ENCODE measurements around the gene INO80B. TPM values are rescaled to one million over a fixed set of nuclear protein-coding genes. Genes with fewer than 3 reads are reported as not detected.

INO80B gene
- total RNA-seq, 1 donor from 2014 or later, result 24.3 TPM

DNA sequence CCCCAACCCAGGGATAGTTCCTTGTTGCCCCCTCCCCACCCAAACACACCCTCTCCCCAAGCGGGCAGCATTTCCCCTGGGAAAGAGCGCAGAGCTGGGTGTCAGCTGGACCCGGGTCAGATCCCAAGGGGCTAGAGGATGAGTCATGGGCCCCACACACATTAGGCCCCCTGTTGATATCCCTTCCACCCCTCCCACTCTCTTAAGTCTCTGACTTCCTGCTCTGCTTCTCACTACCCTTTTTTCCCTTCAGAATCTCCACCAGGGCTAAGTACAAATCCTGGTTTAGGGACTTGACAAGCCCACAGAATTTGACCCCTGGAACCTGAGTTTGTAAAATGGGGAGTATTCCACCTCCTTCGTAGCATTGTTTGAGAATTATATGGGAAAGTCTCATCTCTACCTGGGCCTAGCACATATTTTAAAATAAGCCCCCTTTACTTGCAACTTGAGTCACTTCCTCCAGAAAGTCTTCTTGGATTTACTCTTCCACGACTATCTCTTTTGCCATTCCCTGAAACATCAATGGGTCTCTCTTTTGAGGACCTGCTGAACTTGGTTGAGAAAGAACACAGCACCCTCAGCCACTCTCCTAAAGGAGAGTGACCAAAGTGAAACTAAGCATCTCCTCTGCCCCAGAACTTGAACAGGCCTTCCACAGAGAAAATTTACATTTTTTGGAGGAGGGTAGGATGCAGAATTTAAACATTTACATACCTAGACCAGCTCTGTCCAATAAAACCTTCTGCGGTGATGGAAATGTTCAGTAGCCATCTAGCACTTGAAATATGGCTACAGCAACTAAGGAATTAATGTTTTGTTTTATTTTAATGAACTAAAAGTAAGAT, 17.8 kb upstream of the INO80B start:
- Mint-ChIP-seq H3K27ac (ENCODE audit: unreplicated experiment) (no peak overlapping the region), H3K9me3 (ENCODE audit: low read depth) (no peaks in the 10 kb centered on the region), H3K4me1 (ENCODE audit: low read depth) (peaks cover 41% of the 10 kb centered on the region), H3K27me3 (ENCODE audit: low read depth) (peaks cover 2% of the 10 kb centered on the region), H3K4me3 (ENCODE audit: unreplicated experiment) (no peak overlapping the region), H3K36me3 (ENCODE audit: low read depth) (no peaks in the 10 kb centered on the region)
- no peak for DNase-seq (ENCODE audit: low spot score)
- no peak for TF ChIP-seq CTCF (IDR thresholded peaks at IDR 0.05)

DNA sequence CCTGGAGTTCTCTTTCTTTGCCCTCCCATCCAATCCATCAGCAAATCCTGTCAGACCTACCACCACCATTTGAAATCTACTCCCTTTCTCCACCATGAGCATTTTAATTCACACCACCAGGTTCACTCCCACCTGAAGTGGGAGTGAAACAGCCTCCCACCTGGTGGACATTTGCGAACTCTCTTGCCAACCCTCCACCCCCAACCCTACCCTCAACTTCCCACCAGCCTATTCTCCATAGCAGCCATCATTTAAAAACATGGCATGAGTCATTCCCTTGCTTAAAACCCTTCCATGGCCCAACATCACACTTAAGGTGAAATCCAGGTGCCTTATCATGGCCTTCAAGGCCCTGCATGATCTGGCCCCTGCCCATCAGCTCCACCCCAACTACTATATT, 16.6 kb upstream of the INO80B start:
- Mint-ChIP-seq H3K4me1 (ENCODE audit: low read depth) (peaks cover 43% of the 10 kb centered on the region), H3K4me3 (ENCODE audit: unreplicated experiment) (no peak overlapping the region), H3K9me3 (ENCODE audit: low read depth) (no peaks in the 10 kb centered on the region), H3K36me3 (ENCODE audit: low read depth) (no peaks in the 10 kb centered on the region), H3K27ac (ENCODE audit: unreplicated experiment) (no peak overlapping the region), H3K27me3 (ENCODE audit: low read depth) (peaks cover 2% of the 10 kb centered on the region)
- TF ChIP-seq CTCF (IDR thresholded peaks at IDR 0.05), result no peak
- DNase-seq (ENCODE audit: low spot score), result no peak

GRCh38 chr2:74439373-74439772, 15.5 kb upstream of the INO80B start:
- Mint-ChIP-seq H3K36me3 (ENCODE audit: low read depth) (no peaks in the 10 kb centered on the region), H3K9me3 (ENCODE audit: low read depth) (no peaks in the 10 kb centered on the region), H3K27ac (ENCODE audit: unreplicated experiment) (peak overlapping the region; percentile 88), H3K27me3 (ENCODE audit: low read depth) (peaks cover 2% of the 10 kb centered on the region), H3K4me1 (ENCODE audit: low read depth) (peaks cover 52% of the 10 kb centered on the region), H3K4me3 (ENCODE audit: unreplicated experiment) (peak overlapping the region; percentile 87)
- no peak for DNase-seq (ENCODE audit: low spot score)
- TF ChIP-seq CTCF (IDR thresholded peaks at IDR 0.05), result no peak

- DNase-seq (ENCODE audit: low spot score), result no peak
- peaks cover 2% of the 10 kb centered on the region for H3K27me3 Mint-ChIP-seq (ENCODE audit: low read depth)
- H3K4me1 Mint-ChIP-seq (ENCODE audit: low read depth), result peaks cover 57% of the 10 kb centered on the region
- H3K36me3 Mint-ChIP-seq (ENCODE audit: low read depth), result no peaks in the 10 kb centered on the region
- peak overlapping the region; percentile 87 for H3K4me3 Mint-ChIP-seq (ENCODE audit: unreplicated experiment)
- H3K9me3 Mint-ChIP-seq (ENCODE audit: low read depth), result no peaks in the 10 kb centered on the region
- peak overlapping the region; percentile 88 for H3K27ac Mint-ChIP-seq (ENCODE audit: unreplicated experiment)
- no peak for TF ChIP-seq CTCF (IDR thresholded peaks at IDR 0.05)
Observed at GRCh38 chr2:74439803-74440377, 15.0 kb upstream of the INO80B start.

DNA sequence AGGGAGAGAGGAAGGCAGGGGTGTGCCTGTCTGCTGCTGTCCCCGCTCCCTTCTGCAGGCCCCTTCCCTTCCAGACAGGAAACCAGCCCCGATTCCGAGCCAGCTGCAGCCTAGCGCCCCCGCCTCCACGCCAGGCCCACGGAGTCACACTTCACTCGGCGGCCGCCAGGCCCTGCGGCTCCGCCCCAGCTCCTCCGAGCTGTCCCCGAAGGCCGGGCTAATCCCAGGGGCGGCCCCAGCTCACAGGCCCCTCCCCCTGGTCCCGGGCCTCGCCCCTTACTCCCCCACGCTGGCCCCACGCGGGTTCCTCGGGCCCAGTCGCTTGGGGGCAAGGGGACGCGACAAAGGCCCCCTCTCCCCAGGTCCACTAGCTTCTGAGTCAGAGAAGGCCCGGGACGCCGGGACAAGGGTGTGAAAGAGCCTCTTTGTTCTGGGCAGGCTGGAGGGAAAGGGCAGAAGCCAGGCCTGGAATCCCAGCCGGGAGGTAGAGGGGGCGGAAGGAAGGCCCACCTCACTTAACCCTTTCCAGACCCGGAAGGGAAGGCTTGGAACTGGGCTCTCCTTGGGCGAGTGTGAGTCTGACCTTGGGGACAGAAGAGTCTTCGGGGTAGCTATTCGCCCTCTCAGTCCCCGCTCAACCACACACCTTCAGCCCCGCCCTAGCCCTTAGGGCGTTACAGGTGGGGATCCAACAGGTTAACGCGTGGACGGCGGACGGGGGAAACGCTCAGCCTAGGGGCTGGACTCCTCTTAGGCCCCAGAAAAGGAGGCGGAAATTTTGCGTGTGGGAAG, 14.3 kb upstream of the INO80B start:
- peak overlapping the region; percentile 88 for H3K27ac Mint-ChIP-seq (ENCODE audit: unreplicated experiment)

More for the DNA sequence above, 14.3 kb upstream of the INO80B start:
- Mint-ChIP-seq H3K27me3 (ENCODE audit: low read depth) (peaks cover 4% of the 10 kb centered on the region), H3K36me3 (ENCODE audit: low read depth) (no peaks in the 10 kb centered on the region), H3K9me3 (ENCODE audit: low read depth) (no peaks in the 10 kb centered on the region), H3K4me1 (ENCODE audit: low read depth) (peaks cover 57% of the 10 kb centered on the region), H3K4me3 (ENCODE audit: unreplicated experiment) (peak overlapping the region; percentile 87)
- peak; percentile 54 for TF ChIP-seq CTCF (IDR thresholded peaks at IDR 0.05)
- no peak for DNase-seq (ENCODE audit: low spot score)

Data from chondrocyte (in vitro differentiated cells).